ENCODE results near the gene PBX3.

The PBX3 gene

GRCh38 chr9:125913551-125913950 is 166.4 kb downstream of the PBX3 start:
- H3K4me3 ChIP-seq (ENCODE audit: low read depth, low read length), result no peak overlapping the region
- TF ChIP-seq, protein P1, sequence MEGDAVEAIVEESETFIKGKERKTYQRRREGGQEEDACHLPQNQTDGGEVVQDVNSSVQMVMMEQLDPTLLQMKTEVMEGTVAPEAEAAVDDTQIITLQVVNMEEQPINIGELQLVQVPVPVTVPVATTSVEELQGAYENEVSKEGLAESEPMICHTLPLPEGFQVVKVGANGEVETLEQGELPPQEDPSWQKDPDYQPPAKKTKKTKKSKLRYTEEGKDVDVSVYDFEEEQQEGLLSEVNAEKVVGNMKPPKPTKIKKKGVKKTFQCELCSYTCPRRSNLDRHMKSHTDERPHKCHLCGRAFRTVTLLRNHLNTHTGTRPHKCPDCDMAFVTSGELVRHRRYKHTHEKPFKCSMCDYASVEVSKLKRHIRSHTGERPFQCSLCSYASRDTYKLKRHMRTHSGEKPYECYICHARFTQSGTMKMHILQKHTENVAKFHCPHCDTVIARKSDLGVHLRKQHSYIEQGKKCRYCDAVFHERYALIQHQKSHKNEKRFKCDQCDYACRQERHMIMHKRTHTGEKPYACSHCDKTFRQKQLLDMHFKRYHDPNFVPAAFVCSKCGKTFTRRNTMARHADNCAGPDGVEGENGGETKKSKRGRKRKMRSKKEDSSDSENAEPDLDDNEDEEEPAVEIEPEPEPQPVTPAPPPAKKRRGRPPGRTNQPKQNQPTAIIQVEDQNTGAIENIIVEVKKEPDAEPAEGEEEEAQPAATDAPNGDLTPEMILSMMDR (IDR thresholded peaks at IDR 0.05; ENCODE audit: low read depth, low read length), result no peak

DNA sequence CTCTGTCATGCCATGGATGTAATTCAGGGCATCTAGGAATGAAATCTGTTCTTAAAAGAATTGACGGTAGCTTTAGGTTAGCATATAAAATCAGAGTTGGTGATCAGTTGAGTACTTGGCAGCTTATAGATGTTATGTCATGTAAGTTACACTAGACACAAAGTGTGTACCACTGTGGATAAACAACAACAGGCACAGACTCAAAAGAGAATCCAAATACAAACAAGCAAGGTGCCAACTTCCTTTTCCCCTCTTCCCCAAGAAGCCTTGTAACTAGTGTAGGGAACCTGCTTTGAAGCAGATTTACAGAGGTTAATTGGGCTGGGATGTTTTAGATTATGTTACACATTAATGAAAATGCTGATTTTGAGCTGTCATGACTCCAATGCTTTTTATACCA is 167.2 kb downstream of the PBX3 start:
- TF ChIP-seq, protein P1 (IDR thresholded peaks at IDR 0.05; ENCODE audit: low read depth, low read length), result no peak
- H3K4me3 ChIP-seq (ENCODE audit: low read depth, low read length), result no peak overlapping the region

DNA sequence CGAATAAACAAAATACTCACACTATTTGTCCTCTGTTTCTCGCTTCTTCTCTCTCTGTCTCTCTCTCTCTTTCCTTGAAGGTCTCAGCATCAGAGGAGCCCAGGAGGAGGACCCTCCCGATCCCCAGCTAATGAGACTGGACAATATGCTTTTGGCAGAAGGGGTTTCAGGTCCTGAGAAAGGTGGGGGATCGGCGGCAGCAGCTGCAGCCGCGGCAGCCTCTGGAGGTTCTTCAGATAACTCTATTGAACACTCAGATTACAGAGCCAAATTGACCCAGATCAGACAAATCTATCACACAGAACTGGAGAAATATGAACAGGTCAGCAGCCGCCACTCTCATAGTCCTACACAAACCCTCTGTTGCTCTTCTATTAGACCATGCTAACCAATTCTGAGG is 168.4 kb downstream of the PBX3 start:
- TF ChIP-seq, protein P1 (IDR thresholded peaks at IDR 0.05; ENCODE audit: low read depth, low read length), result no peak
- H3K4me3 ChIP-seq (ENCODE audit: low read depth, low read length), result no peak overlapping the region

GRCh38 chr9:125919565-125919964 is 172.4 kb downstream of the PBX3 start:
- no peak overlapping the region for H3K4me3 ChIP-seq (ENCODE audit: low read depth, low read length)
- TF ChIP-seq, protein P1 (IDR thresholded peaks at IDR 0.05; ENCODE audit: low read depth, low read length), result no peak

DNA sequence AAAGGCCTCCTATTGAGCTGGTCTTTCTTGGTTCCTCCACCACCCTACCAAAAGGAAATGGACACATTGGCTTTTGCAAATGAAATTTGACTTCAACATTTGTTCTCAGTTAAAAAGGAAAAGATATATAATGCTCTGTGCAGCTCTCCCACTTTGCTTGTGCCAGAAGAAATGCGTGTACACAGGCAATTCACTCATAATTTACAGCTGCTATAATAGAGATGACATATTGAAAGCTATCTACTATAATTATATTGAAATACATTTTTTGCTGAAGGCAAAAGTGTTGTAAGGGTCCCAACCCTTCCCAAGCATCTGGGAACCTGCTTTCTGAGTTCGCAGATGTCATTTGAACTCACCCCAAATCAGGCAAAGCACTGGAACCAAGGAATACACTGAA is 173.2 kb downstream of the PBX3 start:
- H3K4me3 ChIP-seq (ENCODE audit: low read depth, low read length), result no peak overlapping the region
- TF ChIP-seq, protein P1 (IDR thresholded peaks at IDR 0.05; ENCODE audit: low read depth, low read length), result no peak

DNA sequence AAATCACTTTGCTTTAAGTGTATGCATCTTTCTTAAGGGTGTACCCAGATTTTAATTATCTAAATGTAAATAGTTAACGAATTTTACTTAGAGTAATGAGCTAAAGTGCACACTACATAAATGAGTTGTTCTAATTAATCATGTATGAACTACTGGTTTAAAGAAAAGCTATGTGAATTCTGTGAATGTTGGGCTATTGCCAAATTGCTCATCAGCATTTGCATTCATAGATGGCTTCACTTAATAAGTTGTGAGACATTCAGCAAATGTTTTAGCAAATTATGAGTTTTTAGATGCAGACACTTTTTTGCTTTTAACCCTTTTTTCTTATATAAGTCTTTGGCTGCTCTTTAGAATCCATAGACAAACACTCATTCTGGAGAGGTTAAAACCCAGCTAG is 175.7 kb downstream of the PBX3 start:
- H3K4me3 ChIP-seq (ENCODE audit: low read depth, low read length), result no peak overlapping the region
- TF ChIP-seq, protein P1 (IDR thresholded peaks at IDR 0.05; ENCODE audit: low read depth, low read length), result no peak

GRCh38 chr9:125924351-125924750 is 177.2 kb downstream of the PBX3 start:
- TF ChIP-seq, protein P1 (IDR thresholded peaks at IDR 0.05; ENCODE audit: low read depth, low read length), result no peak
- H3K4me3 ChIP-seq (ENCODE audit: low read depth, low read length), result no peak overlapping the region

Measured in WI38 (cell line).